Left lung (tissue), 10 donors: ENCODE results near the gene TNFRSF13B. TPM values are rescaled to one million over a fixed set of nuclear protein-coding genes. Genes with fewer than 3 reads are reported as not detected.
"Not testable (repeated sequence)": the region's sequence is repeated elsewhere in the genome, so short reads cannot be mapped to it uniquely, and the experiment has no call there.

Experiments
- ATAC-seq: fragments of 200-7000 bp; cut with Tn5 transposase; one replicate; pipeline ENCODE4 v1.9.1; 2020; ENCODE audit warnings: moderate library complexity
- DNase-seq, 4 donors: peaks; one replicate each; pipeline ENCODE4 v3.0.0-alpha.2; 2013 to 2020
- H3K27ac ChIP-seq, 2 donors: fragments of 200-600 bp; sonication (generic) in 1 of 2; one replicate each; pipeline versions ENCODE4 v1.5.0 to v1.8.0; 2020 to 2021
- H3K27me3 ChIP-seq, 2 donors: fragments of 200-600 bp; sonication (generic) in 1 of 2; one replicate each; pipeline versions ENCODE4 v1.5.0 to v1.8.0; 2020 to 2021
- H3K36me3 ChIP-seq, 2 donors: fragments of 200-600 bp; sonication (generic) in 1 of 2; one replicate each; pipeline versions ENCODE4 v1.5.0 to v1.8.0; 2020 to 2021
- H3K4me1 ChIP-seq, 2 donors: fragments of 200-600 bp; one replicate each; pipeline ENCODE4 v1.8.0; 2021
- H3K4me3 ChIP-seq, 2 donors: fragments of 200-600 bp; sonication (generic) in 1 of 2; one replicate each; pipeline versions ENCODE4 v1.5.0 to v1.8.0; 2020 to 2021; ENCODE audit warnings: mild to moderate bottlenecking in 1 of 2
- H3K9me3 ChIP-seq, 2 donors: fragments of 200-600 bp; sonication (generic) in 1 of 2; one replicate each; pipeline versions ENCODE4 v1.5.0 to v1.8.0; 2020 to 2021
- intact Hi-C, 2 donors: fragments of 100-400 bp; cut with DNase I; formaldehyde crosslinking; loops; one replicate each; pipeline versions ENCODE4 v1.11.2 to v1.14.2; 2022
- polyA plus RNA-seq, 6 donors: library from polyadenylated mRNA; unstranded; fragments of 120-200 nt; gene quantifications; one replicate each; pipeline ENCODE4 v1.2.1, GENCODE V29; 2013; ENCODE audit not compliant: insufficient read length in 6 of 6
- total RNA-seq, 2 donors: library from RNA; stranded (reverse); fragmentation: NEBNext Ultra II Directional; extraction: Animal tissue kit (Norgen Biotek cat#: 25700); gene quantifications; one replicate each; pipeline ENCODE4 v1.2.1, GENCODE V29; 2021
- TF ChIP-seq, protein P1 (sequence below), 2 donors: fragments of 200-600 bp; sonication (generic) in 1 of 2; IDR thresholded peaks; one replicate each; pipeline versions ENCODE4 v1.5.0 to v1.8.0; 2021; ENCODE audit warnings: antibody characterized with exemption in 2 of 2
- donor health status: DM: no; HTN: yes; CAD: no.
- donor health status: DM: no; HTN: no; CAD: no.

The TNFRSF13B gene
- total and polyA plus RNA-seq, 8 donors = 0.61 to 0.79 TPM; not detected in 6

GRCh38 chr17:16910341-16910740 lies 61.6 kb downstream of the TNFRSF13B start:
- intact Hi-C loops = no loop called here
- H3K4me1 ChIP-seq = no peaks in the 10 kb centered on the region
- ATAC-seq (no peak), DNase-seq (peak in 1 of 4 donors; percentile 4)
- TF ChIP-seq, protein P1, sequence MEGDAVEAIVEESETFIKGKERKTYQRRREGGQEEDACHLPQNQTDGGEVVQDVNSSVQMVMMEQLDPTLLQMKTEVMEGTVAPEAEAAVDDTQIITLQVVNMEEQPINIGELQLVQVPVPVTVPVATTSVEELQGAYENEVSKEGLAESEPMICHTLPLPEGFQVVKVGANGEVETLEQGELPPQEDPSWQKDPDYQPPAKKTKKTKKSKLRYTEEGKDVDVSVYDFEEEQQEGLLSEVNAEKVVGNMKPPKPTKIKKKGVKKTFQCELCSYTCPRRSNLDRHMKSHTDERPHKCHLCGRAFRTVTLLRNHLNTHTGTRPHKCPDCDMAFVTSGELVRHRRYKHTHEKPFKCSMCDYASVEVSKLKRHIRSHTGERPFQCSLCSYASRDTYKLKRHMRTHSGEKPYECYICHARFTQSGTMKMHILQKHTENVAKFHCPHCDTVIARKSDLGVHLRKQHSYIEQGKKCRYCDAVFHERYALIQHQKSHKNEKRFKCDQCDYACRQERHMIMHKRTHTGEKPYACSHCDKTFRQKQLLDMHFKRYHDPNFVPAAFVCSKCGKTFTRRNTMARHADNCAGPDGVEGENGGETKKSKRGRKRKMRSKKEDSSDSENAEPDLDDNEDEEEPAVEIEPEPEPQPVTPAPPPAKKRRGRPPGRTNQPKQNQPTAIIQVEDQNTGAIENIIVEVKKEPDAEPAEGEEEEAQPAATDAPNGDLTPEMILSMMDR (IDR thresholded peaks at IDR 0.05) = no peak
- H3K4me3 ChIP-seq = no peak overlapping the region
- no peaks in the 10 kb centered on the region for H3K9me3 ChIP-seq
- no peak overlapping the region for H3K27ac ChIP-seq
- no peaks in the 10 kb centered on the region for H3K36me3 ChIP-seq
- no peaks in the 10 kb centered on the region for H3K27me3 ChIP-seq

- peak in 1 of 4 donors; percentile 4 for DNase-seq
- no peak overlapping the region for H3K27ac ChIP-seq
- TF ChIP-seq, protein P1 (IDR thresholded peaks at IDR 0.05) = no peak
- no peaks in the 10 kb centered on the region for H3K4me1 ChIP-seq
- ATAC-seq = no peak
- no peaks in the 10 kb centered on the region for H3K36me3 ChIP-seq
- H3K27me3 ChIP-seq = no peaks in the 10 kb centered on the region
- H3K9me3 ChIP-seq = no peaks in the 10 kb centered on the region
- no peak overlapping the region for H3K4me3 ChIP-seq
- intact Hi-C loops = no loop called here
These were observed 62.3 kb downstream of the TNFRSF13B start for GRCh38 chr17:16909472-16910246.

DNA sequence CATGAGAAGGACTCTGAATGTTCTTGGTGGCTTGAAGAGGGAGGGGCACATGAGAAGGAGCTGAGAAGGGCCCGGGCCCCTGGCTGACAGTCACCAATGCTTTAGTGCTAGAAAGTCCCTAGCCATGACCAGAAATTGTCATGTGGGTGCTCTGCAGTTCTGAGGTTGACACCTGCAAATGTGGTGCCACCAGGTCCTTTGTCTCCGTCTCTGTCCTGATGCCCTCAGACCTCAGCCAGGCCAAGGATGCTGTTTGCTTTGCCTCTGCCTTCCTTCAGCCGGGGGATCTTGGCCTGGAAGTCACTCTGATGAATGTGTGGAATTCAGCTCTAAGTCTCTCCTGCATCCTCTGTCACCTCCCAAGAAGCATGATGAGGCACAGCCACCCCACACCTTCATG lies 63.6 kb downstream of the TNFRSF13B start:
- H3K27ac ChIP-seq = no peak overlapping the region
- DNase-seq = no peak
- H3K36me3 ChIP-seq = no peaks in the 10 kb centered on the region
- intact Hi-C loops = no loop called here
- ATAC-seq = no peak
- H3K4me1 ChIP-seq = no peaks in the 10 kb centered on the region
- TF ChIP-seq, protein P1 (IDR thresholded peaks at IDR 0.05) = no peak
- H3K9me3 ChIP-seq = no peaks in the 10 kb centered on the region
- H3K27me3 ChIP-seq = no peaks in the 10 kb centered on the region
- H3K4me3 ChIP-seq = no peak overlapping the region

DNA sequence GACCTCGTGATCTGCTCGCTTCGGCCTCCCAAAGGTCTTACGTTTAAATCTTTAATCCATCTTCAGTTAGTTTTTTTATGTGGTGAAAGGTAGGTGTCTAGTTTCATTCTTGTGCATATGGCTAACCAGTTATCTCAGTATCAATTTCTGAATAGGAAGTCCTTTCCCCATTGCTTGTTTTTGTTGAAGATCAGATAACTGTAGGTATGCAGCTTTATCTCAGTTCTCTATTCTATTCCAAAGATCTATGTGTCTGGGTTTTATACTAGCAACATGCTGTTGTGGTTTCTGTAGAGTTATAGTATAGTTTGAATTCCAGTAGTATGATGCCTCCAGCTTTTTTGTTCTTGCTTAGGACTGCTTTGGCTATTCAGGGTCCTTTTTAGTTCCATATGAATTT lies 65.2 kb downstream of the TNFRSF13B start:
- Histone ChIP-seq H3K9me3 (no peaks in the 10 kb centered on the region), H3K27me3 (no peaks in the 10 kb centered on the region), H3K4me1 (no peaks in the 10 kb centered on the region), H3K36me3 (no peaks in the 10 kb centered on the region), H3K4me3 (no peak overlapping the region), H3K27ac (no peak overlapping the region)
- DNase-seq (no peak), ATAC-seq (no peak)
- intact Hi-C loops = no loop called here
- TF ChIP-seq, protein P1 (IDR thresholded peaks at IDR 0.05) = no peak

DNA sequence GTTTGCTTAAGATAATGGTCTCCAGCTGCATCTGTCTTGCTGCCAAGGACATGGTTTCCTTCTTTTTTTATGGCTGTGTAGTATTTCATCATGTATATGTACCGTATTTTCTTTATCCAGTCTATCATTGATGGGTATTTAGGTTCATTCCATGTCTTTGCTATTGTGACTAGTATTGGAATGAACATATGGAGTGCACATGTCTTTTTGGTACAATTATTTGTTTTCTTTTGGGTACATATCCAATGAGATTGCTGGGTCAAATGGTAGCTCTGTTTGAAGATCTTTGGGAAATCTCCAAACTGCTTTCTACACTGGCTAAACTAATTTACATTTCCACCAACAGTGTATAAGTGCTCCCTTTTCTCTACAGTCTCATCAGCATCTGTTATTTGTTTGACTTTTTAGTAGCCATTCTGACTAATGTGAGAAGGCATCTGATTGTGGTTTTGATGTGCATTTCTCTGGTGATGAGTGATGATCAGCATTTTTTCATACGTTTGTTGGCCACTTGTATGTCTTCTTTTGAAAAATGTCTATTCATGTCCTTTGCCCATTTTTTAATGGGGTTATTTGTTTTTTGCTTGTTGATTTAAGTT lies 66.2 kb downstream of the TNFRSF13B start:
- no peaks in the 10 kb centered on the region for H3K36me3 ChIP-seq
- H3K27ac ChIP-seq = no peak overlapping the region
- DNase-seq (no peak), ATAC-seq (no peak)
- TF ChIP-seq, protein P1 (IDR thresholded peaks at IDR 0.05) = no peak
- no peaks in the 10 kb centered on the region for H3K9me3 ChIP-seq
- H3K4me1 ChIP-seq = no peaks in the 10 kb centered on the region
- peaks cover 0 to 7% of the 10 kb centered on the region in 2 donors for H3K27me3 ChIP-seq
- no peak overlapping the region for H3K4me3 ChIP-seq
- intact Hi-C loops = no loop called here

DNA sequence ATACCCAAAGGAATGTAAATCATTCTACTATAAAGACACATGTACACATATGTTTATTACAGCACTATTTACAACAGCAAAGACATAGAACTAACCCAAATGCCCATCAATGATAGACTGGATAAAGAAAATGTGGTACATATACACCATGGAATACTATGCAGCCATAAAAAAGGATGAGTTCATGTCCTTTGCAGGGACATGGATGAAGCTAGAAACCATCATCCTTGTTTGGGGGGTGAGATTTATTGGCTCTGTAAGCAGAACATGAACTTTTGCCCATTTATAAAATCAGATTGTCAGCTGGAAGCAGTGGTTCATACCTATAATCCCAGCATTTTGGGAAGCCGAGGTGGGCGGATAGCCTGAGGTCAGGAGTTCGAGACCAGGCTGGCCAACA lies 68.8 kb downstream of the TNFRSF13B start:
- H3K9me3 ChIP-seq, intact Hi-C loops, H3K36me3 ChIP-seq, DNase-seq, H3K27me3 ChIP-seq, ATAC-seq, H3K27ac ChIP-seq, H3K4me3 ChIP-seq, H3K4me1 ChIP-seq: not testable (repeated sequence)
